GM19438 (cell line): ENCODE measurements around the gene TBXAS1.
"Not testable (repeated sequence)": the region's sequence is repeated elsewhere in the genome, so short reads cannot be mapped to it uniquely, and the experiment has no call there.

ENCODE experiments used
- ATAC-seq: cut with Tn5 transposase; IDR thresholded peaks from one replicate; pipeline ENCODE4 v1.9.1; 2021; ENCODE audit warnings: low read depth; ENCODE audit not compliant: unreplicated experiment

The TBXAS1 gene

DNA sequence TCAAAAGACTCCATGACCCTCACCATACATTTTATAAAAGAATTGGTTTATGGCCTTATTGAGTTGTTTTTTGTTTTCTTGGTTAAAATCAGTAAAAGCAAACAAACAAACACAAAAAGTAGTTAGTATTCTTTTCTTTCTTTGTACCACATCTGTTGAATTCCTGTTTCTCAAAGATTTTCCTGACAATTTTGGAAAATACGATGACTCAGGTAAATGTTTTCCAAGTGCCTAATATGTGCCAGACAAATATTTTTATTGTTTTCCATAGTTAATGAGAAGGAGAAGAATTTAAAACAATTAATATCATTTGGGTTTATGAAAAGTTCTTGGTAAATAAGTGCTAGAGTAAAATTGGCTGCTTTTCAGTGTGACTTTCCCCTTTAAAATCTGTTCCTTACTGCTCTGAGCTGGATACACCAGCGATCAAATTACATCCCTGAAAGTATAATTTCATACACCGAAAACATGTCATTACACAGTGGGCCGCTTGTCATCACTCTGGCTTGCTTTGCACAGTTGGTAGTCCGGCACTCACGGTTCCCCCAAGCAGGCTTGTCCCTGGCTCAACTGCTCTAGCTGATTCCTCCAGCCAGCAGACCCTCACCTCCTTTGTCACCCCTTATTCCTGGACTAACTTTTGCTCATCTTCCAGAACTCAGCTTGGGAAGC is 80.5 kb downstream of the TBXAS1 start:
- no peak for ATAC-seq

- no peak for ATAC-seq
Measured at GRCh38 chr7:139913021-139913844, 84.2 kb downstream of the TBXAS1 start.

DNA sequence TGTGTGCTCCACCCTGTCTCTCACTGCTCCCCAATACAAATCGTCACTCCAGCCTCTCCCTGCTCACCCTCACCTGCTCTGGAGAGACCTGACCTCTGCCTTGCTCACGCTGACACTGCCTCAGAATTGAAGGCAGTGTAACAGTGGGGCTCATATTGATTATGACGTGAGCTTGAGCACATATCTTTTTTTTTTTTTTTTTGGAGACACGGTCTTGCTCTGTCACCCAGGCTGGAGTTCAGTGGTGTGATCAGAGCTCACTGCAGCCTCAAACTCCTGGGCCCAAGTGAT is 84.7 kb downstream of the TBXAS1 start:
- ATAC-seq, result no peak

DNA sequence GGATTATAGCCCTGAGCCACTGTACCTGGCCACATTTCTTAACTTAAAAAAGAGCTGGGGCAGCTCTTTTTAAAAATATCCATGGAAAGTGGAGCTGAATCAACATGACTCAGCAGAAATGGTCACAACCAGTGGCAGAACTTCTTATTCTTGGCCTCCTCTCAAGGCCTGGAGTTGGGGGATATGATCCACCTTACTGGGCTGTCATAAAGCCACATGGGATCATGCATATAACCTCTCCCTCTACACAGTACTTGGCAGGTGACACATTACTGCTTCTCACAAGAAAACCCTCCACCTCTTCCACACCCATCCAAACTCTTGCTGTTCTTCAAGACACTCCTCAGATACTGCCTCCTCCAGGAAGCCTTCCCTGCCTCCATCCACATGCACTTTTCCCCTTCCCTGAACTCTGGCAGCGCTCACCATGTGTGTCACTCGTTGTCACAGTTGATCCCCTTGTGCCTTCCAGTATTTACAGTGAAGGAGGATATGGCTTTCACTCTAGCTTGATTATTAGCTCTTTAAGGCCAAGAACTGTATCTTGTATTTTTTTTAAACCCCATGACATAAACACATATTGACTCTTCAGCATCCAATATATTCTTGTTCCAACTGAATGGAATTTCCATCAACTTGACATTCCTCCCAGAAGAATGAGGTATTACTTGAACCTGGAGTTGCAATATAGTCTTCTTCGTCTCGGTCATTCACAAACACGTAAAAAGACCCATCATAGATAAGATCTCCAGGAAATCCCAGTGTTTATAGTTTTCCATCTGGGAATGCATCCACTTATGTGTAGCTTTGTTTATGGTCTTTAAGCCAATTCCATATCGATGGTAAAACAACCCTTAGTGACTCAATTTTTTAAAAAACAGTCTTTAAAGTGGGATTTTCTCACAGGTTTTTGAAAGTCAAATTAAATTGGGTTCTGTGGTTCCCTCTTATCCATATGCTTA is 85.5 kb downstream of the TBXAS1 start:
- ATAC-seq, result no peak

DNA sequence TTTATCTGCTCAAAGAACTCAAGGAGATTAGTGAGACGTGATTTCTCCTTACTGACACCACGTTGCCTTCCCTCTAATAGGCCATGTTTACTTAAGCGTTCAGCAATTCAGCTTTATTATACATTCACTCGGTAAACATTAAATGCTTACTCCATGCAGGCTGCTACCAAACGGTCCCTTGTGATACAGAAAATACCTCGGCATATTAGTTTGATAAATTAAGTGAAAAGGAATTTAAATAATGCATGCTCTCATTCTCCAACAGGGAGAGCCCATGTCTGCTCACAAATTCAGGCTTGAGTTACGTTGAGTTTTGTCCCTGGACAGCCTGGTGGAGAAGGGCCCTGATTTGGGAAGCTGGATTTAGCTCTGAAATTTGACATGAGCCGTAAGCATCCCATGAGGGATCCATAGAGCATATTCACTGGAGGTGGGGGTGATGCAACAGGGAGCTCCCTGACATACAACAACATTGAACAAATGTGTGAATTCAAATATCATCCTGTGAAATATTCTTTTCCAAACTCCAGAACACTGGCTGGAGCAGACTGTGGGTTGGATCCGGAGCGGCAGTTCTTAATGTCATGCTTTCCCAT is 86.3 kb downstream of the TBXAS1 start:
- no peak for ATAC-seq

- peak; percentile 76 for ATAC-seq
Measured at GRCh38 chr7:139915864-139916716, 87.0 kb downstream of the TBXAS1 start.

GRCh38 chr7:139916717-139917395 is 87.8 kb downstream of the TBXAS1 start:
- peak; percentile 84 for ATAC-seq

GRCh38 chr7:139917851-139918250 is 88.8 kb downstream of the TBXAS1 start:
- no peak for ATAC-seq

GRCh38 chr7:139918480-139918879 is 89.4 kb downstream of the TBXAS1 start:
- ATAC-seq, result no peak

GRCh38 chr7:139923090-139923489 is 94.0 kb downstream of the TBXAS1 start:
- no peak for ATAC-seq

GRCh38 chr7:139924461-139924860 is 95.4 kb downstream of the TBXAS1 start:
- ATAC-seq, result no peak

DNA sequence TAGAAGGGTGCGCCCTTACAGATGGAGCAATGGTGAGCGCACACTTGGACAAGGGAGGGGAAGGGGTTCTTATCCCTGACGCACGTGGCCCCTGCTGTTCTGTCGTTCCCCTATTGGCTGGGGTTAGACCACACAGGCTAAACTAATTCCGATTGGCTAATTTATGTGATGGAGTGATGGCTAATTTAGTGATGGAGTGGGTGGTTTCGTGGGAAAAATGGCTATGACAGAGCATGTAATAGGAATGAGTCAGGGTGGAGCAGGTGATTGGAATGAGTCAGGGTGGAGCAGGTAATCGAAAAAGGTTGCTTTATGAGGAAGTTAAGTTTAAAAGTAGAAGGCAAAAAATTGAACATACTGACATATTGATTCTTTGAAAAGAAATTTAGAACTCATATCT is 100.2 kb downstream of the TBXAS1 start:
- ATAC-seq, result not testable (repeated sequence)

GRCh38 chr7:139930286-139930965 is 101.4 kb downstream of the TBXAS1 start:
- no peak for ATAC-seq

- no peak for ATAC-seq
Measured at GRCh38 chr7:139931190-139931934, 102.3 kb downstream of the TBXAS1 start.

DNA sequence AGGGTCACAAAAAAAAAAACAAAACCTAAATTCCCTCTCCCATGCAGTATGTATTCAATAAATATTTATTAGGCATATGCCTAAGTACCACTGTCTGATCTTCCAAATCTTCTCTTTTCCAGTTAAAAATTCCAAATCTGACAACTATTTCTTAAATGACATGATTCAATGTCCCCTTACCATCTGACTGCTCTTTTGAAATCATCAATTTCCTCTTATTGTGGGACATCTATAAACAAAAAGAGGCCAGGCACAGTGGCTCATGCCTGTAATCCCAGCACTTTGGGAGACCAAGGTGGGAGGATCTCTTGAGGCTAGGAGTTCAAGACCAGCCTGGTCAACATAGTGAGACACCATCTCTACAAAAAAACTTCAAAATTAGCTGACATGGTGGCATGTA is 103.5 kb downstream of the TBXAS1 start:
- no peak for ATAC-seq

GRCh38 chr7:139936760-139937310 is 107.8 kb downstream of the TBXAS1 start:
- ATAC-seq, result no peak

GRCh38 chr7:139937715-139938114 is 108.7 kb downstream of the TBXAS1 start:
- ATAC-seq, result no peak

GRCh38 chr7:139940866-139941265 is 111.8 kb downstream of the TBXAS1 start:
- ATAC-seq, result no peak
